ENCODE data around the gene SPATA32.
A peak's percentile ranks its signal among the peaks of the same experiment; 100 is the strongest.

The SPATA32 gene

GRCh38 chr17:45270828-45271418 lies 9.0 kb upstream of the SPATA32 start:
- peak; percentile 48 for TF ChIP-seq CTCF (conservative IDR thresholded peaks at IDR 0.05; ENCODE audit: control insufficient read depth, insufficient read depth, low read depth, low read length)
- no peak for DNase-seq (ENCODE audit: low read depth)

DNA sequence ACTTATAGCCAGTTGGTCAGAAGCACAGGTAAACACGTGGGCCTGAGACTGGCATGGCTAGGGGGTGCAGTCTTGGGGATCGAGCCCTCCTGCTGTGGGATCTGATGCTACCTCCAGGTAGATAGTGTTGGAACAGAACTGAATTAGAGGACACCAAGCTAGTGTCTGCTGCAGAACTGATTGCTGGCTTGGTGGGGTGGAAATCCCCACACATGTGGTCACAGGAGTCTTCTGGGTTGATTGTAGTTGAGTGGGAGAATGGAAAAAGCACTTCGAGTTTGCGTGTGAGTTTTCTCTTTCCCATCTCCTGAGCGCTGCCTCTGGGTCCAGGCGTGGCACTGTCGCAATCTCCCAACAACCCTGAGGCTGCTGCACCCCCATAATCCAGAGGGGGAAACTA lies 8.0 kb upstream of the SPATA32 start:
- H3K4me3 ChIP-seq (ENCODE audit: control insufficient read depth, low read depth, low read length): no peak overlapping the region
- no peak for TF ChIP-seq CTCF (conservative IDR thresholded peaks at IDR 0.05; ENCODE audit: control insufficient read depth, insufficient read depth, low read depth, low read length)
- DNase-seq (ENCODE audit: low read depth): no peak

More at GRCh38 chr17:45270828-45271418, 9.0 kb upstream of the SPATA32 start:
- H3K4me3 ChIP-seq (ENCODE audit: control insufficient read depth, low read depth, low read length): no peak overlapping the region

DNA sequence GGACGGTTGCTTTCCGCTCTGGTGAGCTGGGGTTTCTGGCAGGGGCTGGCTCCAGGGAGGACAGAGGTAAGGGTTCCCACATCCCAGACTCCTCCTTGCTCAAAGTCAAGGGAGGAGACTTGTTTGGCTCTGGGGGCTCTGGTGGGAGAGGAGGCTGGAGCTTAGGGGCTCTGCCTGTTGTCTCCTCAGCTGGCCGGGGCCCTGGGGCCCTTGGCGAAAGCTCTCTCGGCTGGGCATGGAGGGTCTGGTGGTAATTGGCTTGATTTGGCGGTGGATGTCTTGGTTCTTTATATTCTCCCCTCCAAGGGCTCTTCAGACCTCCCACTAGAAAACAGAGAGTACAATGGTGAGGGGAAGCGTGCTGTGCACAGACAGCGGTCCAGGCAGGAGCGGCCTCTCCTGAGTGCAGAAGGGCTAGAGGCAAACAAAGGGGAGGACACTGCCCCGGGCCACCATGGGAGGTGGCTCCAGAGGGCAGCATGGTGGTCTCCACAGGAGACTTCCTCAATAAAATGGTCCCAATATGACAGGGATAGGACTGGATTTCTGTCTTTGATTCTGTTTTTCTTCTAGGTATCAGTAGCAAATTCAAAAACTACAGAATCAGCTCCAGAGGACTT lies 5.7 kb upstream of the SPATA32 start:
- no peak for TF ChIP-seq CTCF (conservative IDR thresholded peaks at IDR 0.05; ENCODE audit: control insufficient read depth, insufficient read depth, low read depth, low read length)

DNA sequence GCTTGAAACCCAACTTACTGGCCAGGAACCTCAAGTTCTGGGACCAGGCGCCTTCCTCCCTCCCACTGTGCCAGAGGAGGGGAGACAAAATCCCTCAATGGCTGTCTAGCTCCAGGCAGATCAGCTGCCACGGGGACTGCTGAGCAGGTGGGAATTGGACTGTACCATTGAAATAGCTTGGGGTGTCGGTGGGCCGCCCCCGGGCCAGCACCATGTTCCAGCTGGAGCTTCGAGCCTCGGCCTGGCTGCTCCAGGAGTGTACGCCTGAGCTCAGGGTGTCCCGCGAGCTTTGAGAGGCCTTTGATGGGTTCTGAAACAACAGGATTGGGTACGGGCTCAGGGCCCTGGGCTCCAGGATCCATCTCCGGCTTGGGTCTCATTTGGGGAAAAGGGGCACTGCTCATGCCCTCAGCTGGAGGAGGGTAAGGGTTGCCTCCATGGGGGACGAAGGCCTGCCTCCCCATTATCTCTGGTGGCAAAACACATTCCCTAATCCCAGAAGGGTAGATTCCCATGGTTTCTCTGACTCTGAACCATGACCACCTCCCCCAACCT lies 4.6 kb upstream of the SPATA32 start:
- H3K4me3 ChIP-seq (ENCODE audit: control insufficient read depth, low read depth, low read length): no peak overlapping the region
- DNase-seq (ENCODE audit: low read depth): no peak
- TF ChIP-seq CTCF (conservative IDR thresholded peaks at IDR 0.05; ENCODE audit: control insufficient read depth, insufficient read depth, low read depth, low read length): no peak

More for the DNA sequence above, 5.7 kb upstream of the SPATA32 start:
- DNase-seq (ENCODE audit: low read depth): no peak
- H3K4me3 ChIP-seq (ENCODE audit: control insufficient read depth, low read depth, low read length): no peak overlapping the region

DNA sequence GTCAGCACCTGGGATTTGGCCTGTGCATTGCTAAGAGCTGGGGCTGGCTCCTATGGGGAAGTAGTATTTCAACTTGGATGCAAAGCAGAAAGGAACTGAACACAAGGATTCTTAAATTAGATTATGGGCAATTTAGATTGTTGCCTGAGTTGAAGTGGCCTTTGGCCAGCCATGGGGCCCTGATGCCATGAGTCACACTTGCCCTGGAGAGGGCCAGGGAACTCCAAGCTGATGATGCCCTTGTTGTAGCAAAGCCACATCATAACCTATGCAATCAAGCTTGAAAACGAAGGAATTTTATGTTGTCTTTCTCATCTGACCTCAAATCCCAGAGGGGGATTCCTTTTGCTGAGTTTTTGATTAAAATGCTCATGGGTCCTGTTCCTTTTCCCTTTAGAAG lies 3.9 kb upstream of the SPATA32 start:
- H3K4me3 ChIP-seq (ENCODE audit: control insufficient read depth, low read depth, low read length): no peak overlapping the region
- peak; percentile 96 for DNase-seq (ENCODE audit: low read depth)
- no peak for TF ChIP-seq CTCF (conservative IDR thresholded peaks at IDR 0.05; ENCODE audit: control insufficient read depth, insufficient read depth, low read depth, low read length)

DNA sequence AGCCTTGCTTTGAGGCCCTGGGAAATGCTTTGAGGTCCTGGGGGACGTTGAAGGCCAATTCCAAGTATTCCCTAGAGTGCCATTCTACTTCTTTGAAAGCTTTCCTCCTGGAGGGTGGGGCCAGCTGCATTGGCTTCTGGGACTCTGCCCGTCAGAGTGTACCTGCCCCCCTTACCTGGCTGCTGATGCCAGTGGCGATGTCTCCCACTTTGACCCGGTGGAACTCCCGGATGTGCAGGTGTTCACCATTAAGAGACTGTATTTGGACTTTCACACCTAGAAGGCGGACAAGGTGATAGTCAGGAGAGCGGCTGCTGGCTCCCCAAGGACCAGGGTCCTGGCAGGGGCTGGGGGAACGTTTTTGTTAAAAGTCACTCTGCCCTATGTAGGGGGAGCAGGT lies 3.1 kb upstream of the SPATA32 start:
- H3K4me3 ChIP-seq (ENCODE audit: control insufficient read depth, low read depth, low read length): no peak overlapping the region
- no peak for DNase-seq (ENCODE audit: low read depth)
- TF ChIP-seq CTCF (conservative IDR thresholded peaks at IDR 0.05; ENCODE audit: control insufficient read depth, insufficient read depth, low read depth, low read length): no peak

All from fibroblast of mammary gland (primary cell).